H1 (cell line): ENCODE results near the gene ANKRD40. TPM values are rescaled to one million over a fixed set of nuclear protein-coding genes. Genes with fewer than 3 reads are reported as not detected.

Experiments
- JUND ChIP-seq: IDR thresholded peaks from 2 replicates; pipeline ENCODE4 v1.6.1; 2011; ENCODE audit warnings: mild to moderate bottlenecking, improper control_type of control experiment, low read length
- NRF1 ChIP-seq: IDR thresholded peaks from 2 replicates; pipeline ENCODE4 v1.6.1; 2011; ENCODE audit warnings: mild to moderate bottlenecking, low read depth, low read length, improper control_type of control experiment
- RFX5 ChIP-seq: IDR thresholded peaks from 2 replicates; pipeline ENCODE4 v1.6.1; 2011; ENCODE audit warnings: low read depth, low read length, improper control_type of control experiment, borderline replicate concordance
- SRF ChIP-seq: IDR thresholded peaks from 2 replicates; pipeline ENCODE4 v1.6.1; 2011; ENCODE audit warnings: mild to moderate bottlenecking, low read depth, low read length, moderate library complexity
- polyA plus RNA-seq, 7 experiments: library from polyadenylated mRNA; depleted of rRNA in 3 of 7; stranded (reverse) in 5 of 7; unstranded in 2 of 7; fragments of >200 nt in 5 of 7; fragments of 200-250 nt in 2 of 7; gene quantifications; 1 replicate in 5 of 7; 2 replicates in 1 of 7; 4 replicates in 1 of 7; pipeline versions ENCODE4 v1.2.1 to v1.2.3, GENCODE V29; 2011 to 2013; ENCODE audit warnings: missing spikeins in 2 of 7, mixed read lengths in 2 of 7
- total RNA-seq: library from RNA; stranded (reverse); fragmentation: NEBNext Ultra II Directional; extraction: Animal tissue kit (Norgen Biotek cat#: 25700); gene quantifications from 2 replicates; pipeline ENCODE4 v1.2.1, GENCODE V29; 2021
- TF ChIP-seq, protein P1 (sequence below): fragments of 300-600 bp; sonication (generic); IDR thresholded peaks from 2 replicates; pipeline ENCODE4 v1.7.1; 2012; ENCODE audit warnings: low read length, moderate library complexity, mild to moderate bottlenecking, inconsistent platforms; ENCODE audit not compliant: insufficient replicate concordance

ANKRD40 gene
- total and polyA plus RNA-seq, 2 of the 8 experiments (the other 6 are each of a cell fraction or from before 2014, with no cell fraction given), result 26.1 to 50.1 TPM

DNA sequence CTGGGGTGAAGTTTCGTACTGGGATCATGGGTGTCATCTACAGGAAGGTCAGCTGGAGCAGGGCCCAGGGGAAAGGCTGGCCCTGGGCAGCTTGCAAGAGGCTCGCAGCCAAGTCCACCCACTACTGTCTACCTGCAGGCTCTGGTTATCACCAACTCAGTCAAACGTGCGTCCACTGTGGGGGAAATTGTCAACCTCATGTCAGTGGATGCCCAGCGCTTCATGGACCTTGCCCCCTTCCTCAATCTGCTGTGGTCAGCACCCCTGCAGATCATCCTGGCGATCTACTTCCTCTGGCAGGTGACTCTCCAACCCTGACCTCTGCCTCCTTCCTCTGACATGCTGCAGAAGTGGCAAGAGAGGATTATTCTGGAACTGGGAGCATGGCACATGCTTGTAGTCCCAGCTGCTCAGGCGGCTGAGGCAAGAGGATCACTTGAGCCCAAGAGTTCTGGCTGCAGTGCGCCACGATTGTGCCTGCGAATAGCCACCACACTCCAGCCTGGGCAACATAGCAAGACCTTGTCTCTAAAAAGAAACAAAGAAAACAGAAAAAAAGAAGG, 43.8 kb downstream of the ANKRD40 start (continued):
- no peak for TF ChIP-seq SRF
- TF ChIP-seq JUND, result no peak
- TF ChIP-seq, protein P1, sequence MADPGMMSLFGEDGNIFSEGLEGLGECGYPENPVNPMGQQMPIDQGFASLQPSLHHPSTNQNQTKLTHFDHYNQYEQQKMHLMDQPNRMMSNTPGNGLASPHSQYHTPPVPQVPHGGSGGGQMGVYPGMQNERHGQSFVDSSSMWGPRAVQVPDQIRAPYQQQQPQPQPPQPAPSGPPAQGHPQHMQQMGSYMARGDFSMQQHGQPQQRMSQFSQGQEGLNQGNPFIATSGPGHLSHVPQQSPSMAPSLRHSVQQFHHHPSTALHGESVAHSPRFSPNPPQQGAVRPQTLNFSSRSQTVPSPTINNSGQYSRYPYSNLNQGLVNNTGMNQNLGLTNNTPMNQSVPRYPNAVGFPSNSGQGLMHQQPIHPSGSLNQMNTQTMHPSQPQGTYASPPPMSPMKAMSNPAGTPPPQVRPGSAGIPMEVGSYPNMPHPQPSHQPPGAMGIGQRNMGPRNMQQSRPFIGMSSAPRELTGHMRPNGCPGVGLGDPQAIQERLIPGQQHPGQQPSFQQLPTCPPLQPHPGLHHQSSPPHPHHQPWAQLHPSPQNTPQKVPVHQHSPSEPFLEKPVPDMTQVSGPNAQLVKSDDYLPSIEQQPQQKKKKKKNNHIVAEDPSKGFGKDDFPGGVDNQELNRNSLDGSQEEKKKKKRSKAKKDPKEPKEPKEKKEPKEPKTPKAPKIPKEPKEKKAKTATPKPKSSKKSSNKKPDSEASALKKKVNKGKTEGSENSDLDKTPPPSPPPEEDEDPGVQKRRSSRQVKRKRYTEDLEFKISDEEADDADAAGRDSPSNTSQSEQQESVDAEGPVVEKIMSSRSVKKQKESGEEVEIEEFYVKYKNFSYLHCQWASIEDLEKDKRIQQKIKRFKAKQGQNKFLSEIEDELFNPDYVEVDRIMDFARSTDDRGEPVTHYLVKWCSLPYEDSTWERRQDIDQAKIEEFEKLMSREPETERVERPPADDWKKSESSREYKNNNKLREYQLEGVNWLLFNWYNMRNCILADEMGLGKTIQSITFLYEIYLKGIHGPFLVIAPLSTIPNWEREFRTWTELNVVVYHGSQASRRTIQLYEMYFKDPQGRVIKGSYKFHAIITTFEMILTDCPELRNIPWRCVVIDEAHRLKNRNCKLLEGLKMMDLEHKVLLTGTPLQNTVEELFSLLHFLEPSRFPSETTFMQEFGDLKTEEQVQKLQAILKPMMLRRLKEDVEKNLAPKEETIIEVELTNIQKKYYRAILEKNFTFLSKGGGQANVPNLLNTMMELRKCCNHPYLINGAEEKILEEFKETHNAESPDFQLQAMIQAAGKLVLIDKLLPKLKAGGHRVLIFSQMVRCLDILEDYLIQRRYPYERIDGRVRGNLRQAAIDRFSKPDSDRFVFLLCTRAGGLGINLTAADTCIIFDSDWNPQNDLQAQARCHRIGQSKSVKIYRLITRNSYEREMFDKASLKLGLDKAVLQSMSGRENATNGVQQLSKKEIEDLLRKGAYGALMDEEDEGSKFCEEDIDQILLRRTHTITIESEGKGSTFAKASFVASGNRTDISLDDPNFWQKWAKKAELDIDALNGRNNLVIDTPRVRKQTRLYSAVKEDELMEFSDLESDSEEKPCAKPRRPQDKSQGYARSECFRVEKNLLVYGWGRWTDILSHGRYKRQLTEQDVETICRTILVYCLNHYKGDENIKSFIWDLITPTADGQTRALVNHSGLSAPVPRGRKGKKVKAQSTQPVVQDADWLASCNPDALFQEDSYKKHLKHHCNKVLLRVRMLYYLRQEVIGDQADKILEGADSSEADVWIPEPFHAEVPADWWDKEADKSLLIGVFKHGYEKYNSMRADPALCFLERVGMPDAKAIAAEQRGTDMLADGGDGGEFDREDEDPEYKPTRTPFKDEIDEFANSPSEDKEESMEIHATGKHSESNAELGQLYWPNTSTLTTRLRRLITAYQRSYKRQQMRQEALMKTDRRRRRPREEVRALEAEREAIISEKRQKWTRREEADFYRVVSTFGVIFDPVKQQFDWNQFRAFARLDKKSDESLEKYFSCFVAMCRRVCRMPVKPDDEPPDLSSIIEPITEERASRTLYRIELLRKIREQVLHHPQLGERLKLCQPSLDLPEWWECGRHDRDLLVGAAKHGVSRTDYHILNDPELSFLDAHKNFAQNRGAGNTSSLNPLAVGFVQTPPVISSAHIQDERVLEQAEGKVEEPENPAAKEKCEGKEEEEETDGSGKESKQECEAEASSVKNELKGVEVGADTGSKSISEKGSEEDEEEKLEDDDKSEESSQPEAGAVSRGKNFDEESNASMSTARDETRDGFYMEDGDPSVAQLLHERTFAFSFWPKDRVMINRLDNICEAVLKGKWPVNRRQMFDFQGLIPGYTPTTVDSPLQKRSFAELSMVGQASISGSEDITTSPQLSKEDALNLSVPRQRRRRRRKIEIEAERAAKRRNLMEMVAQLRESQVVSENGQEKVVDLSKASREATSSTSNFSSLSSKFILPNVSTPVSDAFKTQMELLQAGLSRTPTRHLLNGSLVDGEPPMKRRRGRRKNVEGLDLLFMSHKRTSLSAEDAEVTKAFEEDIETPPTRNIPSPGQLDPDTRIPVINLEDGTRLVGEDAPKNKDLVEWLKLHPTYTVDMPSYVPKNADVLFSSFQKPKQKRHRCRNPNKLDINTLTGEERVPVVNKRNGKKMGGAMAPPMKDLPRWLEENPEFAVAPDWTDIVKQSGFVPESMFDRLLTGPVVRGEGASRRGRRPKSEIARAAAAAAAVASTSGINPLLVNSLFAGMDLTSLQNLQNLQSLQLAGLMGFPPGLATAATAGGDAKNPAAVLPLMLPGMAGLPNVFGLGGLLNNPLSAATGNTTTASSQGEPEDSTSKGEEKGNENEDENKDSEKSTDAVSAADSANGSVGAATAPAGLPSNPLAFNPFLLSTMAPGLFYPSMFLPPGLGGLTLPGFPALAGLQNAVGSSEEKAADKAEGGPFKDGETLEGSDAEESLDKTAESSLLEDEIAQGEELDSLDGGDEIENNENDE, result no peak
- TF ChIP-seq NRF1, result no peak
- no peak for TF ChIP-seq RFX5
